ENCODE data around the gene LRMDA. TPM values are rescaled to one million over a fixed set of nuclear protein-coding genes. Genes with fewer than 3 reads are reported as not detected.
"Not testable (repeated sequence)": the region's sequence is repeated elsewhere in the genome, so short reads cannot be mapped to it uniquely, and the experiment has no call there.

The LRMDA gene
- total RNA-seq, 4 donors from 2014 or later = 7.3 to 20.1 (median 8.4) TPM

DNA sequence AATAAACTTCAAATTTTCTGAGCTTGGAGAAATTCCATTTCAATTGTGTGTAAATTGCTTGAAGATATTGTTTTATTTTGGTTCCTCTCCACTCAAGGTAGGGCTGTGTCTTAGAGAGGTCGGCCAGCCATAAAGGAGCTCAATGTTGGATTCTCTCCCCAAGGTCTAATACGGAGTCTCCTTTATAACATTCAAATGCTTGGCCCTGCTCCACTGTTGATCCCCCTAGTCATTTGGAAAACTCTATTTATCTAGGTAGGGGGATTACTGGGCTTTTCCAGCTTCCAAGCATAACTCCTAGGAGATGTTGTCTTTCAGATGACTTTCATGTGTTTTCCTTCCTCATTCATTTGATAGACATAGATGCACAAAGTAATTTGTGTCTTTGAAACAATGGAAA lies 170.9 kb downstream of the LRMDA start:
- Histone ChIP-seq H3K27me3 (no peaks in the 10 kb centered on the region), H3K4me3 (no peak overlapping the region), H3K4me1 (peaks cover 0 to 37% (median 0%) of the 10 kb centered on the region in 3 donors), H3K9me3 (no peaks in the 10 kb centered on the region), H3K36me3 (no peaks in the 10 kb centered on the region), H3K27ac (no peak overlapping the region)
- WGBS, 2 donors (ENCODE audit: low coverage in 1 of 2) = 90 to 92% methylated on average over 2 of the region's 2 CpGs
- no peak for ATAC-seq
- TF ChIP-seq EP300 (IDR thresholded peaks at IDR 0.05) (no peak), POLR2A (IDR thresholded peaks at IDR 0.05) (no peak), CTCF (IDR thresholded peaks at IDR 0.05) (no peak), POLR2AphosphoS5 (IDR thresholded peaks at IDR 0.05) (no peak)

- H3K36me3 ChIP-seq = no peaks in the 10 kb centered on the region
- no peaks in the 10 kb centered on the region for H3K9me3 ChIP-seq
- no peak overlapping the region for H3K27ac ChIP-seq
- peaks cover 0 to 36% (median 0%) of the 10 kb centered on the region in 3 donors for H3K4me1 ChIP-seq
- H3K27me3 ChIP-seq = no peaks in the 10 kb centered on the region
- TF ChIP-seq POLR2AphosphoS5 (IDR thresholded peaks at IDR 0.05) = no peak
- no peak for TF ChIP-seq EP300 (IDR thresholded peaks at IDR 0.05)
- TF ChIP-seq POLR2A (IDR thresholded peaks at IDR 0.05) = no peak
- TF ChIP-seq CTCF (IDR thresholded peaks at IDR 0.05) = no peak
- H3K4me3 ChIP-seq = no peak overlapping the region
- ATAC-seq = no peak
- 56 to 72% methylated on average over 2 to 3 of the region's 4 CpGs for WGBS, 2 donors (ENCODE audit: low coverage in 1 of 2)
Observed at GRCh38 chr10:75605096-75605495, 173.7 kb downstream of the LRMDA start.

- H3K9me3 ChIP-seq, H3K27me3 ChIP-seq, ATAC-seq, H3K36me3 ChIP-seq, H3K4me3 ChIP-seq: not testable (repeated sequence)
- Histone ChIP-seq H3K4me1 (peaks cover 0 to 29% (median 0%) of the 10 kb centered on the region in 3 donors), H3K27ac (peak overlapping the region in 2 of 4 donors; percentile 29 to 50)
- 99 to 100% methylated on average over 1 to 6 of the region's 6 CpGs for WGBS, 2 donors (ENCODE audit: low coverage in 1 of 2)
Observed at GRCh38 chr10:75605795-75606194, 174.4 kb downstream of the LRMDA start.

DNA sequence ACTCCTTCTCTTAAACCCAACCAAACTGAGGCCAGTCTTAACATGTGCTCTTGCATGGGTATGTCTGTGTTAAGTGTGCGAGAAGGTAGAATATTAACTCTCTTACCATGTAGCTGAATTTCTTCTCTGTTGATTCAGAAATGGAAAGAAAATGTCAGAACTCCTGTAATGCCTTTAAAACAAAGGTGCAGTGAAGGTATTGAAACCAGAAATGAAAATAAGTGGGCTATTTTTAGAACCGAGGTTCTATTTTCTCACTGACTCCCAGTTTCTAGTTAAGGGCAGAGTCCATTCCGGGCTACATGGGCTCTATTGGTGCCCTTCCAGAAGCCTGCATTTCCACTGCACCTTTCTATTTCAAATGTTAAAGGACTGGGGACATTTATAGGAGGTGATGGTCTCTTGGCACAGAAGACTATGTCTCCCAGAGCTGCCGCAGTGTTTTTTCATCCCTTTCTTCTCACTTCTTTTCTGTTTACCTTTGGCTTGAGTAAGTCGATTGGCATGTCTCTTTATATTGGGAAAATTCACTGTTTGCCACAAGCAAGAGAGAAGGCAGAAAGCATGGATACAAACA lies 174.9 kb downstream of the LRMDA start:
- Histone ChIP-seq H3K4me1 (peaks cover 0 to 24% (median 0%) of the 10 kb centered on the region in 3 donors), H3K36me3 (no peaks in the 10 kb centered on the region), H3K27me3 (no peaks in the 10 kb centered on the region), H3K27ac (peak overlapping the region in 3 of 4 donors; percentile 29 to 50 (median 31)), H3K4me3 (no peak overlapping the region), H3K9me3 (no peaks in the 10 kb centered on the region)
- ATAC-seq = no peak
- TF ChIP-seq CTCF (IDR thresholded peaks at IDR 0.05) (no peak), POLR2AphosphoS5 (IDR thresholded peaks at IDR 0.05) (no peak), POLR2A (IDR thresholded peaks at IDR 0.05) (no peak), EP300 (IDR thresholded peaks at IDR 0.05) (no peak)
- WGBS, 2 donors (ENCODE audit: low coverage in 1 of 2) = 53 to 58% methylated on average over 3 to 5 of the region's 5 CpGs

- Histone ChIP-seq H3K4me1 (peaks cover 0 to 34% (median 0%) of the 10 kb centered on the region in 3 donors), H3K27ac (peak overlapping the region in 1 of 4 donors; percentile 50), H3K4me3 (no peak overlapping the region), H3K9me3 (no peaks in the 10 kb centered on the region), H3K27me3 (no peaks in the 10 kb centered on the region), H3K36me3 (no peaks in the 10 kb centered on the region)
- TF ChIP-seq CTCF (IDR thresholded peaks at IDR 0.05) (no peak), EP300 (IDR thresholded peaks at IDR 0.05) (no peak), POLR2AphosphoS5 (IDR thresholded peaks at IDR 0.05) (no peak), POLR2A (IDR thresholded peaks at IDR 0.05) (no peak)
- ATAC-seq = no peak
Observed at GRCh38 chr10:75607576-75607975, 176.2 kb downstream of the LRMDA start.
